Measurements from ENCODE around the gene HNRNPF. TPM values are rescaled to one million over a fixed set of nuclear protein-coding genes. Genes with fewer than 3 reads are reported as not detected.

HNRNPF gene
- total and polyA plus RNA-seq, 4 donors, result 79.1 to 237 (median 176) TPM

DNA sequence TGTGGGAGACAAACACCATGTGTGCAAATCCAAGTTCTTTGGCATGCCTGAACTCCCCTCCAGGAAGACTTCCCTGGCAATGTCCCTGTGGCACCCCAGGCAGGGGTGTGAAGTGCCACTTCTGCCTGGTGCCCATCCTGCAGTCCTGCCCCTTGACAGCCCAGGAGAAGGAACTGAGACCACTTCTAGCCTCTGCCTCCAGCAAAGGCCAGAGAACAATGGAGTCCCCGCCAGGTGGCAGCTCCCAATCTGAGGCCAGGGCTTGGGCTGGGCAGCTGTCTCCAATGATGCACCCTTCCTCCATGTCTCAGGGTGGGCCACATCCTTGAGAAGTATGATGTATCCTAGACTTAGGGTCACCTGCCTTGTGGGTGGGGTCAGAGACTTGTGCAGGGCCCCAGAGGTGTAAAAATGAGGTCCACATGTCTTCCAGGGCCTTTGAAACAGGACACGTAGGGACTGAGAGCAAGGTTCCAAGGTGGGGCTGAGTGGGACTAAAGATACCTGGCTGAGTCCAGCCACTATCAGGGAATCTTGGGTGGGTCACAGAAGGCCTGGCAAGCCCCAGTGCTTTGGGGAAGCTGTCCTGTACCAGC, 32.1 kb downstream of the HNRNPF start:
- H3K27me3 ChIP-seq (ENCODE audit: control insufficient read depth in 3 of 3, insufficient read depth in 3 of 3, low read length in 2 of 3), result no peaks in the 10 kb centered on the region
- H3K9me3 ChIP-seq (ENCODE audit: control insufficient read depth in 4 of 4, insufficient read depth in 3 of 4, low read length in 3 of 4), result no peaks in the 10 kb centered on the region
- H3K4me3 ChIP-seq, result no peak overlapping the region
- ATAC-seq (ENCODE audit: insufficient read depth, low FRiP score), result no peak
- TF ChIP-seq, protein P1, sequence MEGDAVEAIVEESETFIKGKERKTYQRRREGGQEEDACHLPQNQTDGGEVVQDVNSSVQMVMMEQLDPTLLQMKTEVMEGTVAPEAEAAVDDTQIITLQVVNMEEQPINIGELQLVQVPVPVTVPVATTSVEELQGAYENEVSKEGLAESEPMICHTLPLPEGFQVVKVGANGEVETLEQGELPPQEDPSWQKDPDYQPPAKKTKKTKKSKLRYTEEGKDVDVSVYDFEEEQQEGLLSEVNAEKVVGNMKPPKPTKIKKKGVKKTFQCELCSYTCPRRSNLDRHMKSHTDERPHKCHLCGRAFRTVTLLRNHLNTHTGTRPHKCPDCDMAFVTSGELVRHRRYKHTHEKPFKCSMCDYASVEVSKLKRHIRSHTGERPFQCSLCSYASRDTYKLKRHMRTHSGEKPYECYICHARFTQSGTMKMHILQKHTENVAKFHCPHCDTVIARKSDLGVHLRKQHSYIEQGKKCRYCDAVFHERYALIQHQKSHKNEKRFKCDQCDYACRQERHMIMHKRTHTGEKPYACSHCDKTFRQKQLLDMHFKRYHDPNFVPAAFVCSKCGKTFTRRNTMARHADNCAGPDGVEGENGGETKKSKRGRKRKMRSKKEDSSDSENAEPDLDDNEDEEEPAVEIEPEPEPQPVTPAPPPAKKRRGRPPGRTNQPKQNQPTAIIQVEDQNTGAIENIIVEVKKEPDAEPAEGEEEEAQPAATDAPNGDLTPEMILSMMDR (IDR thresholded peaks at IDR 0.05; ENCODE audit: control extremely low read depth, extremely low read depth), result no peak
- H3K36me3 ChIP-seq (ENCODE audit: control insufficient read depth in 4 of 4, insufficient read depth in 4 of 4, low read length in 4 of 4), result no peaks in the 10 kb centered on the region
- no peak for DNase-seq
- H3K9ac ChIP-seq (ENCODE audit: insufficient read depth in 1 of 2, low read length in 2 of 2), result no peak overlapping the region
- peak overlapping the region in 1 of 2 donors; percentile 51 for H3K27ac ChIP-seq (ENCODE audit: low read depth in 1 of 2, low read length in 1 of 2)
- WGBS, 2 donors, result 69% methylated on average over 2 of the region's 2 CpGs
- no peaks in the 10 kb centered on the region for H3K4me1 ChIP-seq (ENCODE audit: control insufficient read depth in 5 of 5, insufficient read depth in 5 of 5, low read length in 5 of 5)

DNA sequence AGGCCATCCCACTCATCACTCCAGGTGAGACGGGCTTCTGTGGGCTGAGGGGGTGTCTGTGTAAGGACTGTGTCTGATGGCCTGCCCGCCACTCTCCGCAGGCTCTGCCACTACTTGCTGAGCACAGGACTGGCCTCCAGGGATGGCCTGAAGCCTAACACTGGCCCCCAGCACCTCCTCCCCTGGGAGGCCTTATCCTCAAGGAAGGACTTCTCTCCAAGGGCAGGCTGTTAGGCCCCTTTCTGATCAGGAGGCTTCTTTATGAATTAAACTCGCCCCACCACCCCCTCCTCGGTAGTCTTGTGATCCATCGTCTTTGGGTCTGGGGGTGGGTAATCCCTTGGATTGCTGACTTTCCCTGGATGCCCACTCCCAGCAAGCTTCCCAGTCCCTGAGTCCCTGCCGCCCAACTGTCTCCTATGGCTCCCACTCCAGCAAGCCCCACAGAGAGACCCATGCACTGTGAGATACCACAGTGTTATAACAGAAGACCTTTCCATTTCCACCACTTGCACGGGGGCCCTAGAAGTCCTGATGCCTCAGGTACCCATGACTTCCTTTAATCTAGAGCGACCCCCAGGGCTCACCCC, 32.8 kb downstream of the HNRNPF start:
- TF ChIP-seq, protein P1 (IDR thresholded peaks at IDR 0.05; ENCODE audit: control extremely low read depth, extremely low read depth), result no peak
- WGBS, 2 donors, result 91 to 94% methylated on average over 9 of the region's 9 CpGs
- Histone ChIP-seq H3K9ac (ENCODE audit: insufficient read depth in 1 of 2, low read length in 2 of 2) (no peak overlapping the region), H3K27me3 (ENCODE audit: control insufficient read depth in 3 of 3, insufficient read depth in 3 of 3, low read length in 2 of 3) (no peaks in the 10 kb centered on the region), H3K4me3 (no peak overlapping the region), H3K4me1 (ENCODE audit: control insufficient read depth in 5 of 5, insufficient read depth in 5 of 5, low read length in 5 of 5) (no peaks in the 10 kb centered on the region), H3K36me3 (ENCODE audit: control insufficient read depth in 4 of 4, insufficient read depth in 4 of 4, low read length in 4 of 4) (no peaks in the 10 kb centered on the region), H3K27ac (ENCODE audit: low read depth in 1 of 2, low read length in 1 of 2) (no peak overlapping the region), H3K9me3 (ENCODE audit: control insufficient read depth in 4 of 4, insufficient read depth in 3 of 4, low read length in 3 of 4) (no peaks in the 10 kb centered on the region)
- no peak for ATAC-seq (ENCODE audit: insufficient read depth, low FRiP score)
- no peak for DNase-seq

DNA sequence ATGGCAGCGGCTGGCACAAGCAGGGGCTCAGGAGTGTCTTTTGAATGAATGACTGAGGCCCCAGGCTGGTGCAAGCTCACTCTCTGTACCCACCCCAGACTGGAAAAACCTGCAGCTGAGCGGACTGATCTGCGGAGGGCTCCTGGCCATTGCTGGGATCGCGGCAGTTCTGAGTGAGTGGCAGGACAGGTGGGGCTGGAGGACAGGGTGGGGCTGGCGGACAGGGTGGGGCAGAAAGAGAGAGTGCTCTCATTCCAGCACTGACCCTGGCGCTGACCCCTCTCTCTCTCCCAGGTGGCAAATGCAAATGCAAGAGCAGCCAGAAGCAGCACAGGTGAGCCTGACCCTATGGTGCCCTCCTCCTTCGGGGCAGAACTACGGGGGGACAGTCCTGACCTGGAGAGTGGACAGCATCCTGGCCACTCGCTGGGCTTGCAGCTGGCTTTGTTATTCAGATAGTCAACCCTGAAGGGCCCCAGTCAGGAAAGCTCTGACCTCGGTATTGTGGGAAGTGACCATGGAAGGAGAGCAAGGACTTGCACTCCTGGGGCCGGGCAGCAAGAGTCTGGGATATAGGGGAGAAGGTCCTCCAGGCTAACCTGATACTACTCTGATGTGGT, 33.5 kb downstream of the HNRNPF start:
- Histone ChIP-seq H3K27me3 (ENCODE audit: control insufficient read depth in 3 of 3, insufficient read depth in 3 of 3, low read length in 2 of 3) (no peaks in the 10 kb centered on the region), H3K27ac (ENCODE audit: low read depth in 1 of 2, low read length in 1 of 2) (no peak overlapping the region), H3K9ac (ENCODE audit: insufficient read depth in 1 of 2, low read length in 2 of 2) (no peak overlapping the region), H3K4me1 (ENCODE audit: control insufficient read depth in 5 of 5, insufficient read depth in 5 of 5, low read length in 5 of 5) (no peaks in the 10 kb centered on the region), H3K36me3 (ENCODE audit: control insufficient read depth in 4 of 4, insufficient read depth in 4 of 4, low read length in 4 of 4) (no peaks in the 10 kb centered on the region), H3K9me3 (ENCODE audit: control insufficient read depth in 4 of 4, insufficient read depth in 3 of 4, low read length in 3 of 4) (no peaks in the 10 kb centered on the region), H3K4me3 (no peak overlapping the region)
- 74 to 81% methylated on average over 12 of the region's 12 CpGs for WGBS, 2 donors
- TF ChIP-seq, protein P1 (IDR thresholded peaks at IDR 0.05; ENCODE audit: control extremely low read depth, extremely low read depth), result no peak
- ATAC-seq (ENCODE audit: insufficient read depth, low FRiP score) (peak; percentile 11), DNase-seq (no peak)

Measured in lung (tissue), 12 donors.